ENCODE results near the gene BOD1. TPM values are rescaled to one million over a fixed set of nuclear protein-coding genes. Genes with fewer than 3 reads are reported as not detected.

BOD1 gene
- total and polyA plus RNA-seq, 9 of the 15 experiments (the other 6 are each of a cell fraction or from before 2014, with no cell fraction given) = 10.1 to 31.6 (median 22.6) TPM

GRCh38 chr5:173625673-173626504 lies 9.4 kb upstream of the BOD1 start (continued):
- no peak for TF ChIP-seq IRF9 (tag; IDR thresholded peaks at IDR 0.05)
- no peak for TF ChIP-seq ZNF436 (CRISPR knock-in tag; IDR thresholded peaks at IDR 0.05)
- no peak for TF ChIP-seq ZFP91 (CRISPR knock-in tag; IDR thresholded peaks at IDR 0.05)
- TF ChIP-seq ZNF212 (CRISPR knock-in tag; IDR thresholded peaks at IDR 0.05) = no peak
- TF ChIP-seq MBD1 (CRISPR knock-in tag; IDR thresholded peaks at IDR 0.05) = no peak
- no peak for TF ChIP-seq NFATC3 (IDR thresholded peaks at IDR 0.05)
- no peak for TF ChIP-seq HOMEZ (CRISPR knock-in tag; IDR thresholded peaks at IDR 0.05)
- no peak for TF ChIP-seq SAP30 (IDR thresholded peaks at IDR 0.05; ENCODE audit: borderline replicate concordance, insufficient read depth, low read depth, low read length, poor library complexity, severe bottlenecking)
- TF ChIP-seq GMEB1 (CRISPR knock-in tag; IDR thresholded peaks at IDR 0.05) = no peak
- TF ChIP-seq ZNF133 (CRISPR knock-in tag; IDR thresholded peaks at IDR 0.05) = no peak
- TF ChIP-seq WHSC1 (IDR thresholded peaks at IDR 0.05; ENCODE audit: low read length) = no peak
- TF ChIP-seq SPI1 (IDR thresholded peaks at IDR 0.05; ENCODE audit: borderline replicate concordance, low read depth, low read length) = no peak
- no peak for TF ChIP-seq NR1H2 (CRISPR knock-in tag; IDR thresholded peaks at IDR 0.05)
- no peak for TF ChIP-seq ETV1 (tag; conservative IDR thresholded peaks at IDR 0.05; ENCODE audit: low read depth)

Data from K562 (cell line).